H1 (cell line): ENCODE measurements around the gene KMT2A. TPM values are rescaled to one million over a fixed set of nuclear protein-coding genes. Genes with fewer than 3 reads are reported as not detected.

Experiments
- CHD7 ChIP-seq: fragments of 300-600 bp; sonication (generic); IDR thresholded peaks from 2 replicates; pipeline ENCODE4 v1.7.1; 2012; ENCODE audit warnings: low read length, moderate library complexity, mild to moderate bottlenecking, inconsistent platforms; ENCODE audit not compliant: insufficient replicate concordance
- CTCF ChIP-seq, 3 experiments: IDR thresholded peaks; 1 replicate in 2 of 3; 2 replicates in 1 of 3; pipeline versions ENCODE4 v1.5.1 to v1.6.1; 2011; ENCODE audit warnings: low read length in 3 of 3, mild to moderate bottlenecking in 3 of 3, inconsistent platforms in 2 of 3, low read depth in 1 of 3, moderate library complexity in 1 of 3; ENCODE audit not compliant: insufficient read depth in 1 of 3; ENCODE audit errors: control extremely low read depth in 1 of 3
- KDM5A ChIP-seq: fragments of 200-600 bp; IDR thresholded peaks from 2 replicates; pipeline ENCODE4 v1.7.1; 2012; ENCODE audit warnings: mild to moderate bottlenecking, low read length, inconsistent platforms, mixed read lengths
- MAFK ChIP-seq: IDR thresholded peaks from 2 replicates; pipeline ENCODE4 v1.6.1; 2012; ENCODE audit warnings: low read depth, mild to moderate bottlenecking, improper control_type of control experiment, low read length
- NRF1 ChIP-seq: IDR thresholded peaks from 2 replicates; pipeline ENCODE4 v1.6.1; 2011; ENCODE audit warnings: mild to moderate bottlenecking, low read depth, low read length, improper control_type of control experiment
- PHF8 ChIP-seq: fragments of 200-600 bp; sonication (generic); conservative IDR thresholded peaks from 2 replicates; pipeline ENCODE4 v1.7.1; 2012; ENCODE audit warnings: low read depth, mild to moderate bottlenecking, inconsistent platforms, low read length, moderate library complexity
- SP1 ChIP-seq: IDR thresholded peaks from 2 replicates; pipeline ENCODE4 v1.6.1; 2011; ENCODE audit warnings: low read depth, low read length
- SUZ12 ChIP-seq: fragments of 200-600 bp; sonication (generic); IDR thresholded peaks from 2 replicates; pipeline ENCODE4 v1.6.1; 2012; ENCODE audit warnings: mild to moderate bottlenecking, inconsistent platforms, low read length, moderate library complexity, mixed read lengths
- TAF7 ChIP-seq: optimal IDR thresholded peaks from 2 replicates; pipeline ENCODE3; 2011; ENCODE audit warnings: low read depth, mild to moderate bottlenecking, inconsistent platforms, low read length, moderate library complexity, borderline replicate concordance
- TCF12 ChIP-seq: IDR thresholded peaks from 2 replicates; pipeline ENCODE4 v1.6.1; 2011; ENCODE audit warnings: low read depth, mild to moderate bottlenecking, low read length
- polyA plus RNA-seq, 7 experiments: library from polyadenylated mRNA; depleted of rRNA in 3 of 7; stranded (reverse) in 5 of 7; unstranded in 2 of 7; fragments of >200 nt in 5 of 7; fragments of 200-250 nt in 2 of 7; gene quantifications; 1 replicate in 5 of 7; 2 replicates in 1 of 7; 4 replicates in 1 of 7; pipeline versions ENCODE4 v1.2.1 to v1.2.3, GENCODE V29; 2011 to 2013; ENCODE audit warnings: missing spikeins in 2 of 7, mixed read lengths in 2 of 7
- total RNA-seq: library from RNA; stranded (reverse); fragmentation: NEBNext Ultra II Directional; extraction: Animal tissue kit (Norgen Biotek cat#: 25700); gene quantifications from 2 replicates; pipeline ENCODE4 v1.2.1, GENCODE V29; 2021

The KMT2A gene
- total and polyA plus RNA-seq, 2 of the 8 experiments (the other 6 are each of a cell fraction or from before 2014, with no cell fraction given) = 35.9 to 62.1 TPM

GRCh38 chr11:118570787-118571186, 134.5 kb downstream of the KMT2A start (continued):
- TF ChIP-seq CHD7 (no peak), TCF12 (no peak), NRF1 (no peak), PHF8 (no peak), KDM5A (no peak), SP1 (no peak), TAF7 (no peak), CTCF (IDR thresholded peaks at IDR 0.05; ENCODE audit: control extremely low read depth in 1 of 3, insufficient read depth in 1 of 3, low read depth in 1 of 3, low read length in 3 of 3) (no peak), SUZ12 (no peak), MAFK (no peak)
